SK-N-SH (cell line): ENCODE data around the gene PLEKHG2. TPM values are rescaled to one million over a fixed set of nuclear protein-coding genes. Genes with fewer than 3 reads are reported as not detected.

Experiments used
- CTCF ChIA-PET: fragments of 300-600, 350-600 bp; formaldehyde crosslinking; extraction: SDS; loops from one replicate; lab custom pipeline; 2021; lab: Yijun Ruan, JAX
- POLR2A ChIA-PET: fragments of 350-600 bp; sonication (Branson Sonifier 250); formaldehyde crosslinking; extraction: SDS; loops from one replicate; lab custom pipeline; 2020; ENCODE audit warnings: antibody characterized with exemption, inconsistent platforms; lab: Yijun Ruan, JAX
- DNase-seq: peaks from one replicate; pipeline ENCODE4 v3.0.0; 2012
- H2AFZ ChIP-seq: fragments of 200-600 bp; sonication (generic); 2 replicates; pipeline ENCODE4 v1.8.1; 2016; ENCODE audit warnings: antibody characterized with exemption, mild to moderate bottlenecking, low read depth
- H3F3A ChIP-seq: fragments of 200-600 bp; sonication (generic); replicated peaks from 2 replicates; pipeline ENCODE3; 2016; ENCODE audit warnings: antibody characterized with exemption, mild to moderate bottlenecking; ENCODE audit not compliant: insufficient read depth
- H3K27ac ChIP-seq, 2 experiments: fragments of 200-500 bp in 1 of 2; fragments of 200-600 bp in 1 of 2; sonication (Bioruptor generic) in 1 of 2; sonication (generic), shearing (Covaris generic) in 1 of 2; 2 replicates each; pipeline versions ENCODE4 v1.5.1 to v1.6.1; 2014 to 2016; ENCODE audit warnings: low read depth in 2 of 2, inconsistent platforms in 1 of 2, low read length in 1 of 2, mild to moderate bottlenecking in 1 of 2, mixed read lengths in 1 of 2
- H3K27me3 ChIP-seq: fragments of 200-600 bp; sonication (generic), shearing (Covaris generic); 2 replicates; pipeline ENCODE4 v1.6.1; 2016; ENCODE audit warnings: mixed run types; ENCODE audit not compliant: insufficient read depth
- H3K36me3 ChIP-seq, 2 experiments: fragments of 200-500 bp in 1 of 2; fragments of 200-600 bp in 1 of 2; sonication (Bioruptor generic) in 1 of 2; sonication (generic) in 1 of 2; replicated peaks in 1 of 2; 2 replicates each; pipeline versions ENCODE3 to v1.5.1; 2014 to 2016; ENCODE audit warnings: low read length in 1 of 2, mild to moderate bottlenecking in 1 of 2; ENCODE audit not compliant: insufficient read depth in 2 of 2, control insufficient read depth in 1 of 2
- H3K4me1 ChIP-seq, 2 experiments: fragments of 200-500 bp in 1 of 2; fragments of 200-600 bp in 1 of 2; sonication (Bioruptor generic) in 1 of 2; sonication (generic), shearing (Covaris generic) in 1 of 2; 2 replicates each; pipeline versions ENCODE4 v1.5.1 to v1.6.1; 2014 to 2016; ENCODE audit warnings: low read depth in 1 of 2, low read length in 1 of 2, mixed run types in 1 of 2; ENCODE audit not compliant: insufficient read depth in 2 of 2, control insufficient read depth in 1 of 2
- H3K4me2 ChIP-seq: fragments of 200-600 bp; sonication (generic), shearing (Covaris generic); 2 replicates; pipeline ENCODE4 v1.6.1; 2017; ENCODE audit warnings: mixed run types
- H3K4me3 ChIP-seq, 2 experiments: fragments of 200-500 bp in 1 of 2; fragments of 200-600 bp in 1 of 2; sonication (Bioruptor generic) in 1 of 2; sonication (generic), shearing (Covaris generic) in 1 of 2; 2 replicates each; pipeline versions ENCODE4 v1.5.1 to v1.8.1; 2014 to 2016; ENCODE audit warnings: low read depth in 2 of 2, inconsistent platforms in 1 of 2, low read length in 1 of 2, mild to moderate bottlenecking in 1 of 2, mixed read lengths in 1 of 2, moderate library complexity in 1 of 2
- H3K79me2 ChIP-seq: fragments of 200-600 bp; sonication (generic); 2 replicates; pipeline ENCODE4 v1.8.1; 2017; ENCODE audit warnings: mild to moderate bottlenecking; ENCODE audit not compliant: insufficient read depth
- H3K9ac ChIP-seq: fragments of 200-600 bp; sonication (generic); 2 replicates; pipeline ENCODE4 v1.6.1; 2017; ENCODE audit warnings: mixed run types
- H3K9me2 ChIP-seq: fragments of 200-600 bp; sonication (generic); 2 replicates; pipeline ENCODE4 v1.6.1; 2017; ENCODE audit warnings: mixed run types
- H3K9me3 ChIP-seq: fragments of 200-600 bp; sonication (generic); 2 replicates; pipeline ENCODE4 v1.6.1; 2017; ENCODE audit warnings: mixed run types, mild to moderate bottlenecking, moderate library complexity
- H4K20me1 ChIP-seq: fragments of 200-600 bp; sonication (generic); 2 replicates; pipeline ENCODE4 v1.6.1; 2017; ENCODE audit warnings: mild to moderate bottlenecking, mixed run types; ENCODE audit not compliant: insufficient read depth
- CHD2 ChIP-seq: fragments of 150-350 bp; IDR thresholded peaks from 2 replicates; pipeline ENCODE4 v1.6.1; 2018; ENCODE audit warnings: low read length; ENCODE audit not compliant: partially characterized antibody
- ELF1 ChIP-seq: IDR thresholded peaks from 2 replicates; pipeline ENCODE4 v1.4.0; 2012
- EZH2phosphoT487 ChIP-seq: fragments of 200-600 bp; sonication (generic); IDR thresholded peaks from 2 replicates; pipeline ENCODE4 v1.6.1; 2017; ENCODE audit warnings: low read depth, mixed run types, mild to moderate bottlenecking, antibody characterized with exemption, moderate library complexity, borderline replicate concordance
- GABPA ChIP-seq: IDR thresholded peaks from 2 replicates; pipeline ENCODE4 v1.4.0; 2012; ENCODE audit warnings: low read depth, mild to moderate bottlenecking
- JUND ChIP-seq: IDR thresholded peaks from 2 replicates; pipeline ENCODE4 v1.4.0; 2012
- NFIC ChIP-seq: IDR thresholded peaks from 2 replicates; pipeline ENCODE4 v1.4.0; 2012; ENCODE audit warnings: borderline replicate concordance
- POLR2AphosphoS5 ChIP-seq: IDR thresholded peaks from 2 replicates; pipeline ENCODE4 v1.6.1; 2012; ENCODE audit warnings: low read depth, low read length
- RFX5 ChIP-seq: IDR thresholded peaks from 2 replicates; pipeline ENCODE4 v1.6.1; 2012; ENCODE audit warnings: mild to moderate bottlenecking, improper control_type of control experiment, low read length
- RXRA ChIP-seq: IDR thresholded peaks from 2 replicates; pipeline ENCODE4 v1.4.0; 2012; ENCODE audit warnings: low read depth, mild to moderate bottlenecking, borderline replicate concordance
- SMC3 ChIP-seq: IDR thresholded peaks from 2 replicates; pipeline ENCODE4 v1.6.1; 2012; ENCODE audit warnings: low read depth, low read length, improper control_type of control experiment
- TCF12 ChIP-seq: IDR thresholded peaks from 2 replicates; pipeline ENCODE4 v1.4.0; 2012
- TEAD4 ChIP-seq: IDR thresholded peaks from 2 replicates; pipeline ENCODE4 v1.4.0; 2012; ENCODE audit warnings: mild to moderate bottlenecking, borderline replicate concordance; ENCODE audit not compliant: insufficient read depth
- WGBS: methylation state at CpG from one replicate; pipeline ENCODE4 v1.1.6; 2017; ENCODE audit warnings: low lambda C conversion rate; 5-methylcytosine and 5-hydroxymethylcytosine counted together
- polyA plus RNA-seq, 3 experiments: library from polyadenylated mRNA; depleted of rRNA; stranded (reverse); fragments of >200 nt; gene quantifications; 2 replicates each; pipeline ENCODE4 v1.2.3, GENCODE V29; 2012
- TF ChIP-seq, protein P1 (sequence below): fragments of 150-350 bp; IDR thresholded peaks from 2 replicates; pipeline ENCODE4 v1.6.1; 2016; ENCODE audit warnings: mild to moderate bottlenecking, low read depth, low read length
- TF ChIP-seq, protein P2 (sequence below): IDR thresholded peaks from 2 replicates; pipeline ENCODE4 v1.4.0; 2012; ENCODE audit warnings: low read depth, borderline replicate concordance
- TF ChIP-seq, protein P3 (sequence below): IDR thresholded peaks from 2 replicates; pipeline ENCODE4 v1.6.1; 2012; ENCODE audit warnings: mild to moderate bottlenecking, low read depth, low read length, moderate library complexity
- TF ChIP-seq, protein P4 (sequence below): IDR thresholded peaks from 2 replicates; pipeline ENCODE4 v1.4.0; 2012; ENCODE audit warnings: low read depth

PLEKHG2 gene
- polyA plus RNA-seq, 1 of the 3 experiments (the other 2 are of a cell fraction), result 13.6 TPM

DNA sequence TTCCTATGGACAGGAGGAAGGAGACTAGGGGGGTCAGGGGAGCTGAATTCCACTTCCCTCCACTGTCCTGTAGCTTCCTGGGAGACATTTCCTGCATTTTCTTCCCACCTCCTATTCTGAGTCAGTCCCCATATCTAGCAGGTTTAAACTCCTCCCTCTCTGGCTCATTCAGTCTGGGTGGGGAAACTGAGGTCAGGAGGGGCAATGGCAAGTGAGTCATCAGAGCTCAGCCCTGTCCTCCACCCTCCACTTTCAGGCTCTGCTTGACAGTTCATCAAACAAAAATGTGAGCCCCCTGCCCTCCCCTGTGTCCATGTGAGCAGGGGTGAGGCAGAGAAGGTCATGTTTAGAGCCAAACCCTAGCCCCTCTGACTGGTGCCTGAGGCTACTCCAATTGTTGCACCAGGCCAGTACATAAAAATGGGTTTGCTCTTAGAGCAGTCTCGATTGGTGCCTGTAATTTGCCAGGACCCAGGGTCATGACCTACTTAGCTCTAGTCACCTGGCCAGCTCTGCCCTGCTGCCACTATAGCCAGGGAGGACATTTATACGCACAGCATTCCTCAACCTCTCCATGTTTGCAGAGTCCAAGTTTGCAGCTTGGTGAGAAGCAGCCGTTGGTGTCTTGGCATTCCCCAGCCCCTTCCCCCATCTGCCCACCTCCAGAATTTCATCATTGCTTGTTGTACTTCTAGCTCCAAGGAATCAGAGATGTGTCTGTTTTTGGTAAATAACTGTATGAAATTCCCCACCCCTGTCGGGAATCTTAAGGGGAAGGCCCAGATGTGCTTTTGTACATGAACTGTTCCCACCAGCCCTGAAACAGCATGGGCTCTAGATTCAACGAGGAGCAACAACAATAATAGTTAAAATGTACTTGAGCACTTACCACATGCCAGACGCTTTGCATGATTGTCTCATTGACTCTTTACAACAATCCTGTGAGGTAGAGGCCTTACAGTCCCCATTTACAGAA is 49.5 kb upstream of the PLEKHG2 start (continued):
- TF ChIP-seq, protein P1, sequence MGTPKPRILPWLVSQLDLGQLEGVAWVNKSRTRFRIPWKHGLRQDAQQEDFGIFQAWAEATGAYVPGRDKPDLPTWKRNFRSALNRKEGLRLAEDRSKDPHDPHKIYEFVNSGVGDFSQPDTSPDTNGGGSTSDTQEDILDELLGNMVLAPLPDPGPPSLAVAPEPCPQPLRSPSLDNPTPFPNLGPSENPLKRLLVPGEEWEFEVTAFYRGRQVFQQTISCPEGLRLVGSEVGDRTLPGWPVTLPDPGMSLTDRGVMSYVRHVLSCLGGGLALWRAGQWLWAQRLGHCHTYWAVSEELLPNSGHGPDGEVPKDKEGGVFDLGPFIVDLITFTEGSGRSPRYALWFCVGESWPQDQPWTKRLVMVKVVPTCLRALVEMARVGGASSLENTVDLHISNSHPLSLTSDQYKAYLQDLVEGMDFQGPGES, result no peak
- no peak for TF ChIP-seq TCF12
- TF ChIP-seq NFIC, result no peak
- no peak for TF ChIP-seq GABPA
- TF ChIP-seq, protein P2, sequence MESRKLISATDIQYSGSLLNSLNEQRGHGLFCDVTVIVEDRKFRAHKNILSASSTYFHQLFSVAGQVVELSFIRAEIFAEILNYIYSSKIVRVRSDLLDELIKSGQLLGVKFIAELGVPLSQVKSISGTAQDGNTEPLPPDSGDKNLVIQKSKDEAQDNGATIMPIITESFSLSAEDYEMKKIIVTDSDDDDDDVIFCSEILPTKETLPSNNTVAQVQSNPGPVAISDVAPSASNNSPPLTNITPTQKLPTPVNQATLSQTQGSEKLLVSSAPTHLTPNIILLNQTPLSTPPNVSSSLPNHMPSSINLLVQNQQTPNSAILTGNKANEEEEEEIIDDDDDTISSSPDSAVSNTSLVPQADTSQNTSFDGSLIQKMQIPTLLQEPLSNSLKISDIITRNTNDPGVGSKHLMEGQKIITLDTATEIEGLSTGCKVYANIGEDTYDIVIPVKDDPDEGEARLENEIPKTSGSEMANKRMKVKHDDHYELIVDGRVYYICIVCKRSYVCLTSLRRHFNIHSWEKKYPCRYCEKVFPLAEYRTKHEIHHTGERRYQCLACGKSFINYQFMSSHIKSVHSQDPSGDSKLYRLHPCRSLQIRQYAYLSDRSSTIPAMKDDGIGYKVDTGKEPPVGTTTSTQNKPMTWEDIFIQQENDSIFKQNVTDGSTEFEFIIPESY, result no peak
- no peak for TF ChIP-seq POLR2AphosphoS5

DNA sequence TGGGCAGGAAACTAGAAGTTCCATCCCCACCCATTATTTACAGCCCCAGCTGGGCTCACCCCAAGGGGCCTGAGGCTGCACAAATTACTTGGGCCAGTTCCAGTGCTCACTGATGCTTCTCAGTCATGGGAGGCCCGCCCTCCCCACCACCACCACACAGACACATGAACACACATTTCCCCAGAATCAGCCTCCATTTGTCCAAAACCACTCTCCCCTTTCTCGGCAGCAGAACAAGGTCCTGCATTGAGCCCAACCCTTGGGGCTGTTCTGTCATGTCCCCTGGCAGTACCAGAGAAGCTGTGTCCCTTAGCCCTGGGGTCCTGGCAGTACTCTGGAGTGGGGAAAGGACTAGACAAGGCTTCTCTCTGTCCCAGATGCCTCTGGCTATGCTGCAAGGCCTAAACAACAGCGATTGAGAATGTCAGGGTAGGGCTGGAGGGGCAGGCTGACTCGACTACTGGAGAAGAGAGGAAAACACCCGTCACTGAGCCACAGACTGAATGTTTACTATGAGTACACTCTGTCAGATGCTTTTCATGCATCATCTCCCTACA is 48.5 kb upstream of the PLEKHG2 start:
- Histone ChIP-seq H3K9ac (no peak overlapping the region), H4K20me1 (no peaks in the 10 kb centered on the region; the same call in 1 of the 2 replicates), H3K9me3 (no peaks in the 10 kb centered on the region), H3K79me2 (no peaks in the 10 kb centered on the region; the same call in 1 of the 2 replicates), H3K4me2 (no peak overlapping the region), H3K9me2 (no peaks in the 10 kb centered on the region), H2AFZ (no peak overlapping the region), H3F3A (peaks cover 12% of the 10 kb centered on the region), H3K36me3 (peaks cover 14 to 37% of the 10 kb centered on the region in 2 experiments), H3K4me3 (no peak overlapping the region), H3K27me3 (no peaks in the 10 kb centered on the region), H3K4me1 (peaks cover 7 to 9% of the 10 kb centered on the region in 2 experiments; a peak in 2 of 4 replicates), H3K27ac (no peak overlapping the region; a peak in 1 of 4 replicates)
- ChIA-PET POLR2A (no interaction called here), CTCF (no interaction called here)
- WGBS, result 75% methylated on average over 5 of the region's 5 CpGs
- no peak for TF ChIP-seq EZH2phosphoT487
- TF ChIP-seq, protein P1, result no peak
- TF ChIP-seq TEAD4, result no peak
- TF ChIP-seq, protein P2, result no peak
- TF ChIP-seq, protein P3, sequence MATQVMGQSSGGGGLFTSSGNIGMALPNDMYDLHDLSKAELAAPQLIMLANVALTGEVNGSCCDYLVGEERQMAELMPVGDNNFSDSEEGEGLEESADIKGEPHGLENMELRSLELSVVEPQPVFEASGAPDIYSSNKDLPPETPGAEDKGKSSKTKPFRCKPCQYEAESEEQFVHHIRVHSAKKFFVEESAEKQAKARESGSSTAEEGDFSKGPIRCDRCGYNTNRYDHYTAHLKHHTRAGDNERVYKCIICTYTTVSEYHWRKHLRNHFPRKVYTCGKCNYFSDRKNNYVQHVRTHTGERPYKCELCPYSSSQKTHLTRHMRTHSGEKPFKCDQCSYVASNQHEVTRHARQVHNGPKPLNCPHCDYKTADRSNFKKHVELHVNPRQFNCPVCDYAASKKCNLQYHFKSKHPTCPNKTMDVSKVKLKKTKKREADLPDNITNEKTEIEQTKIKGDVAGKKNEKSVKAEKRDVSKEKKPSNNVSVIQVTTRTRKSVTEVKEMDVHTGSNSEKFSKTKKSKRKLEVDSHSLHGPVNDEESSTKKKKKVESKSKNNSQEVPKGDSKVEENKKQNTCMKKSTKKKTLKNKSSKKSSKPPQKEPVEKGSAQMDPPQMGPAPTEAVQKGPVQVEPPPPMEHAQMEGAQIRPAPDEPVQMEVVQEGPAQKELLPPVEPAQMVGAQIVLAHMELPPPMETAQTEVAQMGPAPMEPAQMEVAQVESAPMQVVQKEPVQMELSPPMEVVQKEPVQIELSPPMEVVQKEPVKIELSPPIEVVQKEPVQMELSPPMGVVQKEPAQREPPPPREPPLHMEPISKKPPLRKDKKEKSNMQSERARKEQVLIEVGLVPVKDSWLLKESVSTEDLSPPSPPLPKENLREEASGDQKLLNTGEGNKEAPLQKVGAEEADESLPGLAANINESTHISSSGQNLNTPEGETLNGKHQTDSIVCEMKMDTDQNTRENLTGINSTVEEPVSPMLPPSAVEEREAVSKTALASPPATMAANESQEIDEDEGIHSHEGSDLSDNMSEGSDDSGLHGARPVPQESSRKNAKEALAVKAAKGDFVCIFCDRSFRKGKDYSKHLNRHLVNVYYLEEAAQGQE, result no peak
- TF ChIP-seq ELF1, result no peak
- no peak for TF ChIP-seq JUND
- no peak for TF ChIP-seq TCF12
- TF ChIP-seq RXRA, result no peak
- TF ChIP-seq POLR2AphosphoS5, result no peak
- no peak for TF ChIP-seq CHD2
- no peak for TF ChIP-seq RFX5
- TF ChIP-seq SMC3, result no peak
- TF ChIP-seq, protein P4, sequence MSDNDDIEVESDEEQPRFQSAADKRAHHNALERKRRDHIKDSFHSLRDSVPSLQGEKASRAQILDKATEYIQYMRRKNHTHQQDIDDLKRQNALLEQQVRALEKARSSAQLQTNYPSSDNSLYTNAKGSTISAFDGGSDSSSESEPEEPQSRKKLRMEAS, result no peak
- no peak for DNase-seq
